Measurements from ENCODE around the gene VSX2.

VSX2 gene

GRCh38 chr14:74302152-74302628, 62.9 kb downstream of the VSX2 start:
- no peak for DNase-seq (ENCODE audit: low read depth)

- peak; percentile 74 for DNase-seq (ENCODE audit: low read depth)
Measured at GRCh38 chr14:74302634-74303569, 63.7 kb downstream of the VSX2 start, which contains the start of gene ABCD4. ABCD4 (minus strand) TSS chr14:74302934; CDS start chr14:74302912, 22 bp downstream.

GRCh38 chr14:74308695-74309094, 69.4 kb downstream of the VSX2 start:
- DNase-seq (ENCODE audit: low read depth), result no peak

GRCh38 chr14:74309125-74310022, 70.1 kb downstream of the VSX2 start:
- DNase-seq (ENCODE audit: low read depth), result no peak

- DNase-seq (ENCODE audit: low read depth), result no peak
Measured at GRCh38 chr14:74312161-74312560, 72.9 kb downstream of the VSX2 start.

All from CMK (cell line).